BLaER1 (cell line): Measurements from ENCODE around the gene MOGAT3.
A peak's percentile ranks its signal among the peaks of the same experiment; 100 is the strongest.

Source experiments
- H3K27ac ChIP-seq: shearing (Covaris generic); formaldehyde crosslinking; 2 replicates; pipeline ENCODE4 v1.8.1; 2022
- H3K27me3 ChIP-seq: shearing (Covaris generic); formaldehyde crosslinking; 2 replicates; pipeline ENCODE4 v1.8.1; 2022
- H3K36me3 ChIP-seq: shearing (Covaris generic); formaldehyde crosslinking; 2 replicates; pipeline ENCODE4 v1.8.1; 2022
- H3K4me1 ChIP-seq: shearing (Covaris generic); formaldehyde crosslinking; 2 replicates; pipeline ENCODE4 v1.8.1; 2022
- H3K4me2 ChIP-seq: shearing (Covaris generic); formaldehyde crosslinking; 2 replicates; pipeline ENCODE4 v1.8.1; 2022
- H3K4me3 ChIP-seq: shearing (Covaris generic); formaldehyde crosslinking; 2 replicates; pipeline ENCODE4 v1.8.1; 2022
- H3K9ac ChIP-seq: shearing (Covaris generic); formaldehyde crosslinking; 2 replicates; pipeline ENCODE4 v1.8.1; 2022
- H3K9me3 ChIP-seq: shearing (Covaris generic); formaldehyde crosslinking; 2 replicates; pipeline ENCODE4 v1.8.1; 2022
- H4K20me1 ChIP-seq: shearing (Covaris generic); formaldehyde crosslinking; 2 replicates; pipeline ENCODE4 v1.8.1; 2022
- Cebpa-rat ChIP-seq: shearing (Covaris generic); IDR thresholded peaks from 2 replicates; pipeline ENCODE4 v1.8.1; 2022

Gene MOGAT3

GRCh38 chr7:101200862-101201599 lies at the start of gene MOGAT3:
TSS of gene MOGAT3 (minus strand) at chr7:101201036. CDS start at chr7:101200854, 182 bp downstream.
- Histone ChIP-seq H3K4me1 (peaks cover 31% of the 10 kb centered on the region), H3K36me3 (peaks cover 5% of the 10 kb centered on the region; the same call in 1 of the 2 replicates), H3K4me2 (no peak within 1 kb of the TSS), H3K27ac (no peak within 1 kb of the TSS), H3K27me3 (peaks cover 43% of the 10 kb centered on the region), H4K20me1 (no peaks in the 10 kb centered on the region), H3K4me3 (no peak within 1 kb of the TSS), H3K9ac (no peak within 1 kb of the TSS), H3K9me3 (no peaks in the 10 kb centered on the region)
- TF ChIP-seq Cebpa-rat = no peak

GRCh38 chr7:101250324-101250723 lies 49.5 kb upstream of the MOGAT3 start:
- peak overlapping the region; percentile 94 for H3K4me3 ChIP-seq
- H3K9ac ChIP-seq = peak overlapping the region; percentile 41; the same call in 1 of the 2 replicates
- peaks cover 42% of the 10 kb centered on the region for H3K4me1 ChIP-seq
- H3K27ac ChIP-seq = no peak overlapping the region
- H3K36me3 ChIP-seq = peaks cover 49% of the 10 kb centered on the region
- H3K27me3 ChIP-seq = no peaks in the 10 kb centered on the region
- TF ChIP-seq Cebpa-rat = no peak
- no peaks in the 10 kb centered on the region for H3K9me3 ChIP-seq
- peaks cover 41% of the 10 kb centered on the region for H4K20me1 ChIP-seq
- H3K4me2 ChIP-seq = peak overlapping the region; percentile 96

GRCh38 chr7:101248276-101248675 lies 47.4 kb upstream of the MOGAT3 start:
- TF ChIP-seq Cebpa-rat = no peak
- peaks cover 54% of the 10 kb centered on the region for H3K4me1 ChIP-seq
- H3K9ac ChIP-seq = no peak overlapping the region
- peaks cover 53% of the 10 kb centered on the region for H3K36me3 ChIP-seq
- H3K27ac ChIP-seq = no peak overlapping the region
- H3K9me3 ChIP-seq = no peaks in the 10 kb centered on the region
- no peak overlapping the region for H3K4me2 ChIP-seq
- peaks cover 49% of the 10 kb centered on the region for H4K20me1 ChIP-seq
- H3K4me3 ChIP-seq = no peak overlapping the region
- no peaks in the 10 kb centered on the region for H3K27me3 ChIP-seq

DNA sequence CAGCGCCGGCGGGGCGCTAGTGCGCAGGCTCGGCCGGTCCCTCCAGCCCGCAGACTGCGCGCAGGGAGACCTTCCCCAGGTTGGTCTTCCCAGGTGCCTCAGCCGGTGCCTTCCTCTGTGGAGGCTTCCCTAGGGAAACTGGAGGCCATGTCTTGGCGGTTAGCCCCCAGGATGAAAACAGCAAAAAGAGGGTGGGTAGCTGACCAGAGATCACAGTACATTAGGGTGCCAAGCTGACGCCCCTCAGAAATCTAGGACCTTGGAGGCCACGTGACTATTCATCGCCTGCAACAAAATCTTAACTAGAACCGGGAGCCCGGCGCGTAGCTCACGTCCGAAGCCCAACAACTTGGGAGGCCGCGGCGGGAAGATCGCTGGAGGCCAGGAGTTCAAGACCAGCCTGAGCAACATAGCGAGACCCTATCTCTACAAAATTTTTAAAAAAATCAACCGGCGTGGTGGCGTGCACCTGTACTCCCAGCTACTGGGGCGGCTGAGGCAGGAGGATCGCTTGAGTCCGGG lies 44.4 kb upstream of the MOGAT3 start:
- H3K4me1 ChIP-seq = peaks cover 59% of the 10 kb centered on the region
- H3K36me3 ChIP-seq = peaks cover 71% of the 10 kb centered on the region
- H3K27ac ChIP-seq = peak overlapping the region; percentile 89

DNA sequence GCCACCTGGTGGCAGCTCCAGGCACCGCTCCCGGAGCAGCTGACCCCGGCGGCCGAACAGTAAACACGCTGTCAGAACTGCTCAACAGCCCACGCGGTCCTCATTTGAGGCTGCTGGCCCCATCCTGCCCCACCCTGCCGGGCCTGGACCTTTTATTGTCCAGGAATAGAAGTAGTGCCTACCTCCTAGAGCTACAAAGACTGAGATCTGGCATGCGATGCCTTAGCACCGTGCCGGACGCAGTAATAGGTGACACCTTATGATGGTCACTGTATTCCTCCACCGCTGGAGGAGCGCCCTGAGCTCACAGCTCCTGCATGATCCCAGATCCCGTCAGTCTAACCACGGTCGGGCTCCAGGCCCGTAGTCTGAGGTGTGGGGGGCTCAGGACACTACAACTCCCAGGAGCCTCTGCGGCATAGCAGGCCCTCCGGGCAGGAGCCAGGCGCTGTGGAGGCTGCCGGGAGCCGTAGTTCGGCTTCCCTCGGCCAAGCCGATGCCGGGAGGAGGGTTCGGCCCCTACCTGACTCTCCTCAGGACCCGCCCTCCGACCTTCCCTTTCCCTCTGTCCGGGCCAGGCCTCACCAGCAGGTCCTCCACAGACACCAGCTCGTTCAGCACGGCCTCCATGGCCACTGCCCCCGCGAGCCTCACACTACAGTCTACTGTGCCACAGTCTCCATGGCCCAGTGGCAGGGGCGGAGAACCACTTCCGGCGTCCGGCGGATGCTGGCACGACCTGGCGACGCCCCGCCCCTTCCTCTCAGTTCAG lies 43.7 kb upstream of the MOGAT3 start, which contains the start of gene FIS1:
TSS of gene FIS1 (minus strand) at position 707 of the 772 bp plus-strand sequence. CDS start at position 630, 77 bp downstream.
- TF ChIP-seq Cebpa-rat = no peak
- H3K4me3 ChIP-seq = peak within 1 kb of the TSS; percentile 79
- no peaks in the 10 kb centered on the region for H3K9me3 ChIP-seq
- peak within 1 kb of the TSS; percentile 89 for H3K27ac ChIP-seq
- H3K9ac ChIP-seq = peak within 1 kb of the TSS; percentile 85
- peaks cover 71% of the 10 kb centered on the region for H3K36me3 ChIP-seq
- H4K20me1 ChIP-seq = peaks cover 26% of the 10 kb centered on the region; the same call in 1 of the 2 replicates
- peaks cover 60% of the 10 kb centered on the region for H3K4me1 ChIP-seq
- no peaks in the 10 kb centered on the region for H3K27me3 ChIP-seq
- peak within 1 kb of the TSS; percentile 86 for H3K4me2 ChIP-seq

More for the DNA sequence above, 44.4 kb upstream of the MOGAT3 start:
- Histone ChIP-seq H3K9ac (peak overlapping the region; percentile 85), H3K4me2 (peak overlapping the region; percentile 86), H4K20me1 (peaks cover 32% of the 10 kb centered on the region; the same call in 1 of the 2 replicates), H3K9me3 (no peaks in the 10 kb centered on the region), H3K27me3 (no peaks in the 10 kb centered on the region), H3K4me3 (peak overlapping the region; percentile 79)
- no peak for TF ChIP-seq Cebpa-rat

DNA sequence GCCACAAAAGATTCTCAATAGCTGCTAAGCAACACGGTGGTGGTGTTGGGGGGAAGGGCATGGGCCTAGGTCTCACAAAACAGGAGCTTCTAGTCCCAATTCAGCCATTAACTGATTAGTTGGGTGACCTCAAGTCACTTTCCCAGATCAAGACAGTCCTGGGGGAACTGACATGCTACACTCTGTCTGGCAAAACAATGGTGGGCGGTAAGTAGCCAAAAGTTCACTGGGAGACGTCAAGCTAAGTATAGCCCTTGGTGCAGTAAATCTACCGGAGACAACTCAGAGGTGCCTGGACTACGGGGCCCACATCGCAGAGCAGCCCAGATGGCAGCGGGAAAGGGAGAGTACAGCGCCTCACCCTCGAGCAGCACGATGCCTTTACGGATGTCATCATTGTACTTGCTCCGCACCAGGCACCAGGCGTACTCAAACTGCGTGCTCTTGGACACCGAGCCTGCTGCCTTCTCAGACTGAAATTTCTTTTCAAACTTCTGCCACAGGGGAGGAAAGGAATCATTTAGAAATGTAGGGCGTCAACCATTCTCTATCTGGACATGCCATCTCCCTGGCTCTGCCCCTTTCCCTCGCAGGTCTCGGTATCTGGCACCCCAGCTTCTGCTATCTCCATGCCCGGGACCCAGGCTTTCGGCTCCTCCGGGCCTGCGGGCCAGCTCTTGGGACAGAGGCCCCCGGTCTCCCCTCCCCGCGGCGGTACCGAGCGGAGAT lies 43.0 kb upstream of the MOGAT3 start:
- Histone ChIP-seq H3K4me3 (peak overlapping the region; percentile 79), H3K4me1 (peaks cover 67% of the 10 kb centered on the region), H3K9me3 (no peaks in the 10 kb centered on the region), H3K36me3 (peaks cover 63% of the 10 kb centered on the region), H3K9ac (peak overlapping the region; percentile 85), H3K27ac (peak overlapping the region; percentile 89), H3K4me2 (peak overlapping the region; percentile 86), H3K27me3 (no peaks in the 10 kb centered on the region), H4K20me1 (peaks cover 19% of the 10 kb centered on the region; the same call in 1 of the 2 replicates)
- no peak for TF ChIP-seq Cebpa-rat

- no peak overlapping the region; the same call in 1 of the 2 replicates for H3K9ac ChIP-seq
- peak overlapping the region; percentile 99 for H3K4me2 ChIP-seq
- H3K36me3 ChIP-seq = peaks cover 46% of the 10 kb centered on the region
- H3K27me3 ChIP-seq = no peaks in the 10 kb centered on the region
- no peaks in the 10 kb centered on the region for H3K9me3 ChIP-seq
- no peak overlapping the region for H3K4me3 ChIP-seq
- no peak for TF ChIP-seq Cebpa-rat
- peaks cover 81% of the 10 kb centered on the region for H3K4me1 ChIP-seq
- peaks cover 9% of the 10 kb centered on the region; the same call in 1 of the 2 replicates for H4K20me1 ChIP-seq
- H3K27ac ChIP-seq = no peak overlapping the region
Measured at GRCh38 chr7:101241443-101242349, 40.9 kb upstream of the MOGAT3 start.

- Histone ChIP-seq H3K9ac (no peak overlapping the region), H3K36me3 (peaks cover 39% of the 10 kb centered on the region), H3K9me3 (no peaks in the 10 kb centered on the region), H4K20me1 (peaks cover 9% of the 10 kb centered on the region; the same call in 1 of the 2 replicates), H3K4me3 (no peak overlapping the region), H3K4me1 (peaks cover 85% of the 10 kb centered on the region), H3K27me3 (no peaks in the 10 kb centered on the region), H3K27ac (peak overlapping the region; percentile 89), H3K4me2 (peak overlapping the region; percentile 99; the same call in 1 of the 2 replicates)
- no peak for TF ChIP-seq Cebpa-rat
Measured at GRCh38 chr7:101241015-101241363, 40.2 kb upstream of the MOGAT3 start.
